ENCODE results near the gene JMJD7.

GRCh38 chr15:41876007-41876406, 48.1 kb downstream of the JMJD7 start:
- no peak for TF ChIP-seq CTCF (IDR thresholded peaks at IDR 0.05; ENCODE audit: low read length)
- no peak for TF ChIP-seq EZH2 (IDR thresholded peaks at IDR 0.05; ENCODE audit: borderline replicate concordance, low read length)
